ENCODE data around the gene SNX5. TPM values are rescaled to one million over a fixed set of nuclear protein-coding genes. Genes with fewer than 3 reads are reported as not detected.
A peak's percentile ranks its signal among the peaks of the same experiment; 100 is the strongest.

SNX5 gene
- total RNA-seq, 1 donor from 2014 or later, result 57.1 TPM

GRCh38 chr20:17941087-17941825 is 27.3 kb downstream of the SNX5 start:
- DNase-seq (ENCODE audit: low read depth), result no peak

- no peak for DNase-seq (ENCODE audit: low read depth)
Observed at GRCh38 chr20:17940224-17940971, 28.2 kb downstream of the SNX5 start.

- no peak for DNase-seq (ENCODE audit: low read depth)
Observed at GRCh38 chr20:17939622-17940223, 28.9 kb downstream of the SNX5 start.

- DNase-seq (ENCODE audit: low read depth), result peak; percentile 56
Observed at GRCh38 chr20:17938871-17939619, 29.5 kb downstream of the SNX5 start.

- DNase-seq (ENCODE audit: low read depth), result peak; percentile 69
Observed at GRCh38 chr20:17936761-17937732, 31.5 kb downstream of the SNX5 start.

- DNase-seq (ENCODE audit: low read depth), result no peak
Observed at GRCh38 chr20:17936286-17936760, 32.3 kb downstream of the SNX5 start.

GRCh38 chr20:17935761-17936160 is 32.8 kb downstream of the SNX5 start:
- no peak for DNase-seq (ENCODE audit: low read depth)

- peak; percentile 62 for DNase-seq (ENCODE audit: low read depth)
Observed at GRCh38 chr20:17935186-17935585, 33.4 kb downstream of the SNX5 start.

GRCh38 chr20:17934141-17934862 is 34.3 kb downstream of the SNX5 start:
- DNase-seq (ENCODE audit: low read depth), result no peak

GRCh38 chr20:17933711-17934110 is 34.9 kb downstream of the SNX5 start:
- DNase-seq (ENCODE audit: low read depth), result no peak

GRCh38 chr20:17933121-17933520 is 35.5 kb downstream of the SNX5 start:
- DNase-seq (ENCODE audit: low read depth), result no peak

- peak; percentile 31 for DNase-seq (ENCODE audit: low read depth)
Observed at GRCh38 chr20:17932396-17932795, 36.2 kb downstream of the SNX5 start.

- no peak for DNase-seq (ENCODE audit: low read depth)
Observed at GRCh38 chr20:17931513-17931912, 37.1 kb downstream of the SNX5 start.

- DNase-seq (ENCODE audit: low read depth), result no peak
Observed at GRCh38 chr20:17928633-17929311, 39.8 kb downstream of the SNX5 start.

- peak; percentile 65 for DNase-seq (ENCODE audit: low read depth)
Observed at GRCh38 chr20:17928211-17928611, 40.4 kb downstream of the SNX5 start.

- DNase-seq (ENCODE audit: low read depth), result no peak
Observed at GRCh38 chr20:17925940-17926300, 42.7 kb downstream of the SNX5 start.

GRCh38 chr20:17925141-17925939 is 43.3 kb downstream of the SNX5 start:
- DNase-seq (ENCODE audit: low read depth), result no peak

GRCh38 chr20:17921774-17922173 is 46.8 kb downstream of the SNX5 start:
- DNase-seq (ENCODE audit: low read depth), result no peak
